CMK (cell line): ENCODE data around the gene DDX47.
"Not testable (repeated sequence)": the region's sequence is repeated elsewhere in the genome, so short reads cannot be mapped to it uniquely, and the experiment has no call there.

ENCODE experiments used
- DNase-seq: peaks from one replicate; pipeline ENCODE4 v3.0.0-alpha.2; 2010; ENCODE audit warnings: low read depth

DDX47 gene

DNA sequence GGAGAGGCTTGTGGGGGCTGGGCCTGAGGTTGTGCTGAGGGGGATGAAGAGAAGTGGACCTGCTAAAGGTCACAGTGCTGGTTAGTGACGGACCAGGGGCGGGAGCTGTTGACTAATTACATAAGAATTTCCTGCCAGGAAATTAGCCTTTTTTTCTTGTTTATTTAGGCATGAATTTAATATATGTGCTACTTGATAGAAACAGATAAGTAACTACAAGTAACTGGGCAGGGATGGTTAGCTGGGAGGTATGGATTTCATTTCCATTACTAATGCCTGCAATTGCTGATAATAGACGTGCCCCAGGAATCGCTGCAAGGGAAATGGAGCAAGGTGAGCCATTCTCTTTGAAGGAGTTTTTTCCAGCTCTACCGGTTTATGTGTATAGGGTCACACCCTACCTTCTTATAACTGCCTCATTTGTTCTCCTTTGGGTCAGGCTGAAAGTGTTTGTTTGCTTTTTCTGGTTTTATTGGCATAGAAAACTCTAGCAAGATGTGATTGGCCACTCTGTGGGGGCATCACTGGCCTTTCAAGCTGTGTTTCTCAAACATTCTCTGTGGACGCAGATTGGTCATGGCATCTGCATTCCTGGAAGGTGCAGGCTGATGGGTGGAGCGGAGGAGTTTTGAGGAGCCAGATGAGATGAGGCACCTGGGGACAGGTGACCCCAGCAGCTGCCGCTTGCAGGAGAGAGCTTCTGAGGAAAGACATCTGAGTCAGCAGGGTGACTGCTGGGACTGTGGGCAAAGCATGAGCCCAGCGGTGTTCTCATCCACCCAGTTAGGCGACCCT, 59.2 kb downstream of the DDX47 start:
- DNase-seq, result no peak

DNA sequence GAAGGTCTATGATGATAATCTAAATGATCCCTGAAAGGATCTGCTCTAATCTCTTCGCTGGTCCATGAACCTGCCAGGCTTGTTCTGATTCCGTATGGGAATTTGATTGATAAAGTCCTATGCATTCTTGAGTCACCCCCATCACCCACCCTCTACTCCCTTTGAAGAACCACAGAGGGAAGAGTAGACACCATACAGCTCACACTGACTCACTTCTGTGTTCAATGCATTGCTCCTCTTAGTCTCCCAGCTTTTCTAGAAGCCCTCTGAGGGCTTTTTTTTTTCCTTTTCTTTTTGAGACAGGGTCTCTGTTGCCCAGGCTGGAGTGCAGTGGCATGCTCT, 59.8 kb downstream of the DDX47 start:
- no peak for DNase-seq

DNA sequence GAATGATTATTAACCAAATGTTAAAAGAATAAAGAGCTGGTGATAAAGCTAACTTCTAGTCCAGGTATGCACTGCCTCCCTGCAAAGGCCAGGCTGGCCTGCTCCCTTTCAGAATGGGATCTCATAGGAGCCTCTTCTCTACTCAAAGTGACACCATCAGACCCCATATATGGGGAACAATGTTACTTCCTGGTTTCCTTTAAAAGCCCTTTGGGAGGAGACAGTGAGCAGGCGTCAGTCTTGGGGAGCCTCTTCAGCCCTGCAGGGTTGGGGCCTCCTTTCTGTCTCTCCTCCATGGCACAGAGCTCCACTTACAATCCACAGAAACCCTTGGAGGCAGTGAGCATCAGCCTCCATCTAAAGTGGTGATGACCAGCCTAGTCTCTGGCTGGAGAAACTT, 60.9 kb downstream of the DDX47 start:
- DNase-seq, result no peak

DNA sequence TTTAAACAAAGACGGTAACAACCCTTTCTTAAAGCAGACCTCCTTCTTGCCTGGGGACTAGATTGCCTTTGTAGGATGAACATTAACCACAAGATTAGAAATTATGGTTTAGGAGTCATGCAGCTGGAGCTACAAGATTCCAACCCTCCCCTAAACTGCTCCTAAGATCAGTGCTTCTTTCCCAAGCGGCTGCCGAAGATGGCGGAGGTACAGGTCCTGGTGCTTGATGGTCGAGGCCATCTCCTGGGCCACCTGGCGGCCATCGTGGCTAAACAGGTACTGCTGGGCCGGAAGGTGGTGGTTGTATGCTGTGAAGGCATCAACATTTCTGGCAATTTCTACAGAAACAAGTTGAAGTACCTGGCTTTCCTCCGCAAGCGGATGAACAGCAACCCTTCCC, 62.2 kb downstream of the DDX47 start:
- not testable (repeated sequence) for DNase-seq

DNA sequence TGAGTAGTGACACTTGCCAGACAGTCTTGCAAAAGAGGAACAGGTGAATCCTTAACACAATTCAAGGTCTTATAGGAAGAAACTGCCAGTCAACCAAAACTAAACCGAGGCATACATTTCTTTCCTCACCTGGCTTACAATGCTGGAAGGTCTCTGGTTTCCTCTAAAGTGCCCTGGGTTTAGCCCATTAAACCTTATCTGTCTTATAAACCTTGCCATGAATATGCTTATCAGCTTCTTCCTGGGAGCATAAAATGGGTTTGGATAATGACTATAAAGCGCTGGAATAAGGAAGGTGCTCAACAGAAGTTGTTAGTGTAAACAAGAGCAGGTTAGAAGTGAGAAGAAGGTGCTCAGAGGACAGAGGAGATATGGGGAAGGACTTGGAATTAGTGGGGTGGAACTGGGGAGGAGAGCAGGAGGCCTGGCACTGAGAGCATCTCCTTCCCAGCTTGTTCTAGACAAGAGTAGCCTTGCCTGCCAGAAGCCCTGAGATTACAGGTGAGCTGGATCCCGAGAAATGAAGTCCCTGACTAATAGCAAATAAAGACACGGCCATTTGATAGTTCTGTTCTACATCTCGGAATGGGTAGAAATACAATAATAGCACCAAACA, 64.1 kb downstream of the DDX47 start:
- DNase-seq, result no peak

DNA sequence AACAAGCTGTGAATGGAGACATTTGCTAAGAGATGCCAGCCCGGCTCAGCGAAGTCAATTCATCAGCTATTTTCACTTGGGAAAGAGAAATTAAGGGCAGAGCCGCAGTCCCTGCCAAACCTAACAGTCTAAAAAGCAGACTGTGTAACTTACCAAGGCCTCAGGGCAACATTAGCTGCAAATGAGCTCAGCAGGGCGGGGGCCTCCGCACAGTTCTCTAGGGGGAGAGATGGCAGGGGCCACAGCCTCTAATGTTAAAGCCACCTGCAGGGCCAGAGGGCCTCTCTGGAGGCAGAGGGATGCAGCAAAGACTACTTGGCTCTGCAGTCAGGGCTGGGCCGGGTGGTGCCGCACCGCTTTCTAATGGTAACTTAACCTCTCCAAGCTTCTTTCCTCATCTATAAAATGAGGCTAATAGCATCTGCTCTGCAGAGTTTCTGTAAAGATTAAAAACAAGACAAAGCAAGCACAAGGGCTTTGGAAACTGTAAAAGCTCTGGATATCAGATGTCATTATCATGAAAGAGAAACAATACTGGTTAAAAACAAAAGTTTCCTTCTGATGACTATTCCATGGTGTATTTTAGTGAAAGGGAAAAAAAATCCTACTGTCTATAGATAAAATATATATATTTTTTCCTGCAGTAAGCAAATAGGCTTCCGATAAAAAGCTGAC, 64.8 kb downstream of the DDX47 start:
- no peak for DNase-seq
